NCI-H1694 (cell line): Measurements from ENCODE around the gene TMEM253.
A peak's percentile ranks its signal among the peaks of the same experiment; 100 is the strongest.

ENCODE experiments used
- DNase-seq: peaks from one replicate; lab custom pipeline; 2025; lab: John Stamatoyannopoulos, UW

The TMEM253 gene

DNA sequence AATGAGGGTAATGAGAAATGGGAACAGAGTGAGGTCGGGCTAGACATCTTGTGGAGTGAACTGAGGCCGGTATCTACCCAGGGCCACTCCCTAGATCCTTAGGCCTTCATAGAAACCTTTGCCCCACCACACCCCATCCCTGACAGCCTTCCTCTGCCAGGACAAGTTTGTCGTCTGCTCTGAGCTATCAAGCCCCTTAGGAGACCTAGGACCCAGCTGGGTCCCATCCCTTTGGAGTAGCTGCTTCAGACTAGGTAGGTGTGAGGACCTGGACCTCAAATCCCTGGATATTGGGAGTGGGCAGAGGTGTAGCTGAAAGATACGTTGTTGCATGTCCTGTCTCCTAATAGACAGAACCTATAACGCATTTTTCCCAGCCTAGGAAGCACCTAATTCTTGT is at the start of gene TMEM253:
TMEM253 (plus strand) TSS at position 136 of the 400 bp plus-strand sequence. CDS start 278 bp downstream, outside the sequence.
- DNase-seq: no peak

- no peak for DNase-seq
Measured at GRCh38 chr14:21053184-21054122, 47.4 kb upstream of the TMEM253 start.

GRCh38 chr14:21054123-21054767 is 46.6 kb upstream of the TMEM253 start:
- no peak for DNase-seq

- no peak for DNase-seq
Measured at GRCh38 chr14:21054768-21055145, 46.1 kb upstream of the TMEM253 start.

DNA sequence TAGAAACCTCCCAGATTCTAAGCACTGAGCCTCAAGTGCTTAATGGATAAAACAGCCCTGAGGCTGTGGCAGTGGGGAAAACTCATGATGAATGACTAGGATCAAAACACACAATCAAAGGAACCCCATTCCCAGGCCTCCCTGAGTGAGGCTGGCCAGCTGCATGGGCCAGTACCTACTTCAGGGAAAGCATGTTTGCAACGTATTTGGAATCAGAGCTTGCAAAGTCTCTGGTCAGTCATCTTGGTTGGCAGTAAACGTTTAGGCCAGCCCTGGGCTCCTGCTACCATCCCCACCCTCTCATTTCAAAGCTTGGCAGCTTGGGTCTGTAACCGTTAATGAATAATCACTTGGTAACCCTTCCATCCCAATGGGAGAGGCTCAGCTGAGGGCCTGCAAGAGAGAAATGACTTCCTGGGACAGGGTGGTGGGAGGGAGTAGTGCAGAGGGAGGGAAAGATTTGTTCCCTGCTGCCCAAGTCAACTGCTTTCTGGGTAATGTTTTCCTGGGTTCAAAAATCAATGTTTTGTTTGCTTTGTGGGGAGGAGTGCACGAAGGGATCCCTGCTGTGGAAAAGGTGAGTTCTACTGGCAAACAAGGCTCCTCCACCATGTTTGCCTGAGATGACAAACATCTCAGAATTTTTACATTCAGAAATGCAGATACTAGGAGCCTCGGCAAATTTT is 45.3 kb upstream of the TMEM253 start:
- no peak for DNase-seq

- DNase-seq: no peak
Measured at GRCh38 chr14:21056520-21057163, 44.2 kb upstream of the TMEM253 start.

- DNase-seq: no peak
Measured at GRCh38 chr14:21057803-21058675, 42.8 kb upstream of the TMEM253 start, which contains the start of gene RNASE8. Gene RNASE8 (plus strand): TSS chr14:21057822. CDS start chr14:21057893, 71 bp downstream.

DNA sequence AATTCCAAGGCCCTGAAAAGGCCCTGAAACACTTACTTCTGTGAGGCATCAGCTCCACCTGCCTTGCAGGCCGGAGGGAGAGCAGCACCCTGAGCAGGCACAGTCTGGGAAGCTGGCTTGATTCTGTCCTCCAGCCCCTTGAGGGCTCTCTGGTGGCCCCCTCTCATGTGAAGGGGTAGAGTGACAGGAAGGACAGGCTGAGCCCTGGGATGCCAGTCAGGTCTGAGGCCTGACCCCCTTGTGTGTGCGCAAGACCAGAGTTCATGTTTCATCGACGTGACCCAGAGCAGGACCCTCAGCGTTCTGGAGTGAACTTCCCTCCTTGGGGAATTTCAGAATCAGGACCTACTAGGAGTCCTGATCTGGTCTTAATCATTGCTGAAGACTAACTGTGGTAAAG is 42.0 kb upstream of the TMEM253 start:
- DNase-seq: no peak

GRCh38 chr14:21059842-21060613 is 40.8 kb upstream of the TMEM253 start:
- no peak for DNase-seq

DNA sequence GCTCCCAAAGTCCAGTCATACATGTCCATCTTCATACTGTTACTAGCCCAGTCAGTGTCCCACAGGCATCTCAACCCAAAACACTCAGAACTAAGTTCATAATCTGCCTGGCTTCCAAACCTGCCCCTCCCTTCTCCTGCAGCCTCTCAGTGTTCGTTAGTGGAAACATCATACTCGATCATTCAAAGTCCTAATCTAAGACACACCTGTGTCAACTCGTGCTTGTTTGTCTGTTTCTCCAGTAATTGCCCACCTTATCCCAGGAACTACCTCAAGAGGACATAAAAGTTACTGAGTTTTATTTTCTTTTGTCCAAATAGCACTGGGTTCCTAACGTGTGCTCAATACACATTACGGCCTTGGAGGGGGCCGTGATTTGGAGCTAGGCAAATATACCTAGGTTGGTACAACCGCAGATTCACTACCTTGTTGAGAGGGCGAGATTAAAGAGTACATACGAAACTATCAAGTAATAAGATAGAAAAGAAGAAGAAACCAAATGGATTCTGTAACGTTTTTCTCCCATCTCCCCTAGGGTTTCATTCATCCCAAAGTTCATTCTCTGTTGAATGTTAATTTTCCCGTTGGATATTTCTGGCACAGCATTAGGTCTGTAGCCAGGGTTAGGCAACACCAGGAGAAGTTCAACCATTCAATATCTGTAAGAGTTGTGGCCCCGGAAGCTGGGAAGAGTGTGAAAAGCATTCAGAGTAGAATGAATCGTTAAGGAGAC is 40.1 kb upstream of the TMEM253 start:
- no peak for DNase-seq

DNA sequence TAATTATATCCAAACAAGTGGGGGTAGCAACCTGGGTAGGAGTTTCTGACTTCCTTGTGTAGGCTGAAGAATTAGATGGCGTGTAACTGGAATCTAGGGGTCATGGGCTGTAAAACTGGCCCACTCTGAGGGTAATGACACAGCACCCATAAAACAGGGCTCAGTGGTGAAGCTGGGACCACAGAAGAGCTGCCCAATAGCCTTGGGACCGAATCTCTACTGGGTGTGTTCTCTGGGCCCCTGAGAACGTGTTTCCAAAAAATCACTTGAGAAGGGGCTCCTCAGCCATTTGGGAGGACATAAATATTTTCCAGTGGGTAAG is 39.6 kb upstream of the TMEM253 start:
- DNase-seq: no peak

DNA sequence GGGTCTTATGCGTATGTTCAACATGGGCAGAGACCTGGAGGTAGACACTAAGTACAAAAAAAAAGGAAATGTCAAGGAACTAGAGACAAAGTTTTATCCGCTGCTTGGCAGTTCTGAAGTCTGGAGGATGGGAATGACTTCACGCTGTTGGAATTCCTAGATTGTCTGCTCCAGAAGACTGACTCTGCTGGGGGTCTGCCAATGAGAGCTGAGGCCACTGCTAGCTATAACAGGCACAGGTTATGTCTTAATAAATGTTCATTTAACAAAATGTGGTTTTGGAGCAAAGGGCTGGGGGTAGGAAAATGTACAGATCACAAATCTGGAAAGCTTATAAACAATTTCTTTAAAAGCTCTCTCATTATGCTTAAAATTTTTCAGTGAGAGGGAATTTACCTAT is 37.4 kb upstream of the TMEM253 start:
- no peak for DNase-seq

DNA sequence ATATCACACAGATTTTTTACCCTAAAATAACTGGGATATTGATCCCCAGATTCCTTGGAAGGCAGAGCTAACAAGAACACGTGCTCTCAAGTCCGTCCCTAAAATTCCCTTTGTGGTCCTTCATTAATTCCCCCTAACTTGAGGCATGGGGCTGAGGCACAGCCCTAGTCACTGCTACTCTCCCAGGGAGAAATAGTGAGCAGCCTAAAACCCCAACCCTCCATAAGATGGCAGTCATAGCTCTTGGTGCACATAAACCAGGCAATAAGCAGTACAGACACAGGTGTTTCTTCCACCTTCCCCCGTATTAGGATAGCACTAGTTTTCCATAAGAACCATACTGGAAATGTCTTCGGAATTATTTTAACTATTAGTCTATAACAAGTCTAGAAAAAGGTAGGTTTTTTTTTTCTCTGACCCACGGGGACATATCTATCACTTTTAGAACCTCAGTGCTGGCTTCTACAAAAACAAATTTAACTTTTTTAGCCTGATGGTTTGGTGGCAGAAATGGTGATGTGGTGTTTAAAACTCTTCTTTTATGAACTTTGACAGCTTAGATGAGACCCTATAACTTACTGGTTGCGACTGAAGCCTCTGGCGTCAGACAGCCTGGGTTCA is 33.9 kb upstream of the TMEM253 start:
- DNase-seq: peak; percentile 31

DNA sequence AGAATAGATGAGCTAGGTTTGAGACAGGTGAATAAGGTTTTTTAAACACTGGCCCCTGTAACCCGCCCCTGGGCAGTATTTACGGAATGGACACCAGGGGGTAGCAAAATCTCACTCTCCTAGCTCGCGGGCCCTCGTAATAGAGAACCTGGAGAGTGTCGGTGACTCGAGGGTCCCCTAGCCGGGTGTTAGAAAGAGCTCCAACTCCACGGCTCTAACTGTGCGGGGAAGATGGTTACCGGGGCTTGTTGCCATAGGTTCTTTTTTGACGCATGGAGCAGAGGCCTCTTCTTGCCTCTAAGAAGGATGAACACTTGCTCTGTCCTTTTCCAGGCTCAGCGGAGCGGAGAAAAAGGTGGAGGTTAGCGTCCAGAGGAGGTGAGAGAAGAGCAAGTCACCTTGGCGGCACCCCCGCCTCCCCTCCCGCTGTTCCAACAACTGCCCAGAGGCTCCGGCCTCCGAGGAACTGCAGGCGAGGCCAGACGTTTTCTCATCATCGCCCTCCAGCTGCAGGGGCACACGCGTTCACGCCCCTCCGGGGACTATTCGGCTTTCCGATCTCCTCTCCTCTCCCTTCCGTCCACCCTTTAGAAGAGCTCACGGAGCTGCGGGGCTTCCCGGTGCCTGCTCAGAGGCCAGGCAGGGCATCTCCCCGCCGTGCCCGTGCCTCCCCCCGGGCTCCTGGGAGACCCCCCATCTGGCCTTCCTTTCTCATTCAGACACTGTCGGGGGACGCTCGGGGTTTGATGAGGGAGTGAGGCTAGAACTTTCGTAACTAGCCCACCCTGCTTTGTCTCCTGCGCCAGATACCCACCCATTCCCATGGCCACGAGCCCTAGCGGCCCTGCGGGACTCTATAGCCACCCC is 32.1 kb upstream of the TMEM253 start:
- DNase-seq: peak; percentile 55

DNA sequence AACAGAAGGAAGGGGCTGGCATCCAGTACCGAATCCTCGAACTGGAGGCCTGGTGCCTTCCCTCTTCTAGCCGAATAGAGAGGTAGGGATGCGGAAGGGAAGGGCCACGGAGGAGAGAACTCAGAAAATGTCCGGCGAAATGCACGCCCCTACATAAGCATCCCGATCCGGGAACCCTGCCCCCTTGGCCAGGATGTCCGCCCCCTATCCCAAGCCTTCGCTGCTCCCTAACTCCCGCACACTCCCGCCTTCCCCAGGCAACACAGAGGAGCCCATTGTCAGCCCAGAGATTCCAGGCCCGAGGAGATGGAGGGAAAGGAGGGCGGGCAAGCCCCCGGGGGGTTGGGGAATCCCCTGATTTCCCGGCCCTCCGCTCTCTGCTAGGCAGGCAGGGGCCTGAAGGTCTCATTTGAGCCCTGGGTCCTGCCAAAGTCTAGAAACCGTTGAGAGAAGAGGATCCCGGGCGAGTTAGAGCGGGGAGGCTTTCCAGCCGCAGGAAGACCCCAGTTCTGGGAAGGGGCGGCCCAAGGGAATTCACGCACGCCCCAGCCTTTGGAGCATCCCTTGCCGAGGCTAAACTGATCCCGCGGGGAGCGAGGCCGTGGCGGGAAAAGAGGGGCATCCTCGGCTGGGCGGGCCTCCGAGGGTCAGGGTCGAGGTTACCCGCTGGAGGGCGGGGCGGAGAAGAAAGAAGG is 31.3 kb upstream of the TMEM253 start:
- no peak for DNase-seq

- no peak for DNase-seq
Measured at GRCh38 chr14:21070083-21070609, 30.7 kb upstream of the TMEM253 start, which contains the start of gene ARHGEF40. Gene ARHGEF40 (plus strand): TSS chr14:21070304. CDS start chr14:21070397, 93 bp downstream.

GRCh38 chr14:21070610-21071224 is 30.1 kb upstream of the TMEM253 start:
- DNase-seq: no peak
